Activated T-cell treated with anti-CD3 and anti-CD28 coated beads, Interleukin-2, amount 50 U/mL, for 1 hour (primary cell): ENCODE results near the gene FLCN.

Source experiments
- DNase-seq: peaks from one replicate; pipeline ENCODE4 v3.0.0-alpha.2; 2020

Gene FLCN

DNA sequence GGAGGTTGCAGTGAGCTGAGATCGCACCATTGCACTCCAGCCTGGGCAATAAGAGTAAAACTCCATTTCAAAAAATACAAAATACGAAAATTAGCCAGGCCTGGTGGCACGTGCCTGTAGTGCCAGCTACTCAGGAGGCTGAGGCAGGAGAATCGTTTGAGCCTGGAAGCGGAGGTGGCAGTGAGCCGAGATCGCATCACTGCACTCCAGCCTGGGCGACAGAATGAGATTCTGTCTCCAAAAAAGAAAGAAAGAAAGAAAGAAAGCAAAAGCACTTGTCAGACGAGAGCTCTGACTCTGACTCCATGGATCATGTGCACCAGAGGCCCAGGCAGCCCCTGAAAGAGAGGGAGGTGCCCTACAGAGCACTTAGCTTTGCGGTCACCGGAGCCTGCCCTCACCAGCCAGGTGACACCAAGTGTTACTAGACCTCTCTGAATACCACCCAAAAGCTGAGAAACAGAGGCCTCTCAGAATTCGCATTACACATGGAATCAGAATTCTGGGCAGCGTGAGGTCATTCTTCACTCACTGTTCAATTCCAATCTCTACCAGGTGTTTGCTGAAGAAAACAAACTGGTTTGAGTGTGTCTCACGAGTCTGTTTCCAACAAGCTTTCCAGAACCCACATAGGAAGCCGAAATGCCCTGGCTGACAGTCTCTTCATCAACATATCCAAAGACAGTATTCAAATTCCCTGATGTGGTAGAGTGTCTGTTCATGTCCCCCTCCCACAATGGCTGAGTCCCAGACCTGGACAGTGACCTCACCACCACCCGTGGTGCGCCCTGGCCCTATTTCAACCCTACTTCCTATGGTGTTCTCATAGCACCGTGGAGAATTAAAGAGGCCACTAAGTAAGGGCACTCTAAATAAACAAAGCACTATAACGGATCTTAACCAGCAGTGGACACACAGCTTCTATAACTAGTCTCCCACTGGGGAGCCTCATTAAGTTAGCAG lies 1.5 kb downstream of the FLCN start:
- DNase-seq, result no peak

DNA sequence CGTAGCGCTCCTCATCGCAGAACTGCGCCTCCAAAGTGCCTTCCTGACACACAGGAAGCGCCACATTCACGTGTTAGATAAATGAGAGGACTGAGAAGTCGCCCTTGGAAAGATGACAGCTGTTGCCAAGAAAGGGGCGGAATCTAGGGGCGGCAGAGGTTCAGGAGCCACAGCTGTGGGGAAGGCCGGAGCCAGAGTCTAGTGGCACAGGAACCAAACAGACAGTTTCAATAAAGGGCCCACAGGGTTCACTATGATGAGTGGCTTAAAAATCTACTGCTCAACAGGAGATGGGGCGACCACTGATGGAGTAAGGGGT lies 4.7 kb downstream of the FLCN start:
- DNase-seq, result no peak

DNA sequence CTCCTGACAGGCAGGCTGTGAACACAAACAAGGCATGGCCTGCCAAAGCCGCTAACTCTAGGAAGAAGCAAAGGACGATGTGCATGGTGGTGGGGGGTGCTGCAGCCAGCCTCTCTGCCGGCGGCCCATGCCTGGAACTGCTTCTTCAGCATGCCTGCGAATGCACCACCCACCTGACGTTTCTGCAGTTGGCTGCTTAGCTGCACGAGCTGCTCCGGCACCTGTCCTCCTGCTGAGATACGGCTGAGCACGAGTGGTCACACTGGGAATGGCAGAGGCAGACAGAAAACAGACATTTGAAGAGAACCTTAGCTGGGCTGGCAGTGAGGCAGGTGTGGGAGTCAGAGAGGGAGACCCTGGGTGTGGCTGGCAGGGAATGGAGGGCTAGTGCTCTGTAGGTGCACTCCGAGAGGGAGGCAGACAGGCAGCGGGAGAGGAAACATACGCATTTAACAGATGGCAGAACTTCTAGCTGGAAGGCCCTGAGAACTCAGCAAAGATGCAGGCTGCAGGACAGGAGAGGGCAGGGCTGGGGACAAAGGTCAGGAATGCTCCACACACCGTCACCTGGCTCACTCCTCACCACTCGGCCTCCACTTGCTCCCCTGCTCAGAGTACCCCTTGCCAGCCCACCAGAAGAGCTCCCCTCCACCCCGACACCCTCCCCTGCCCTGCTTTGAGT lies 5.2 kb downstream of the FLCN start:
- no peak for DNase-seq

DNA sequence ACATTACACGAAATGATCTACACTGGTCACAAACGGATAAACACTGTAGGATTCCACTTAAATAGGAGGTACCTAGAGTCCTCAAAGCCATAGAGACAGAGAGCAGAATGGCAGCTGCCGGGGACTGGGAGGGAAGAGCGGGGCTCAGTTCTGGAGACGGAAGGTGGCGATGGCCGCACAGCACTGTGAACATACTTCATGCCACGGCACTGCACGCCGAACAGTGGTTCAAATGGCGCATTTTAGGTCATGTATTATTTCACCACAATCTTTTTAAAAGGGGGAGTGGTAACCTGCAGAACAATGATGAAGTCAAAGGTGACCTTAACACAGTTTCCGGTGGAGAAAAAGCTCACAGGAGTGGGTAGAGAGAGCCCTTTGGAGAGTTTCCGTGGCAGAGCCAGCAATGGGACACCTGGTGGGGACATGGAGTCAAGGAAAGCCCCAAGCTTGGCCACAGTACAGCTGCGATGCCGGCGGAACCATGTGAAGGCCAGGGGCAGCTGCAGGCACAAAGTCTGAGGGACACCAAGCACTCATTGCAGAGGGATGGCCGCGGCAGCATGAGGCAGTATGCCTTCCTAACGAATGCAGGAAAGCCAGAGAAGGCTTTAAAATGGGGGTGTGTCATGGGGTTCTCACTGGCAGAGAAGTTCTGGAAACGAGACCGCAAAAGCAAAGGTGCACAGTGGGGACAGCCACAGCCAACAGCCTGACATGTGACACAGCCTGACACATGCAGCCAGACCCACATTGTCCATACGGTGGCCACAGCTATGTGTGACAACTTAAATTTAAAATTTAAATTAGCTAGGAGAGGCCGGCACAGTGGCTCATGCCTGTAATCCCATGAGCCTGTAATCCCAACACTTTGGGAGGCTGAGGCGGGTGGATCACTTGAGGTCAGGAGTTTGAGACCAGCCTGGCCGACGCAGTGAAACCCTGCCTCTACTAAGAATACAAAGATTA lies 7.3 kb downstream of the FLCN start:
- DNase-seq, result no peak

DNA sequence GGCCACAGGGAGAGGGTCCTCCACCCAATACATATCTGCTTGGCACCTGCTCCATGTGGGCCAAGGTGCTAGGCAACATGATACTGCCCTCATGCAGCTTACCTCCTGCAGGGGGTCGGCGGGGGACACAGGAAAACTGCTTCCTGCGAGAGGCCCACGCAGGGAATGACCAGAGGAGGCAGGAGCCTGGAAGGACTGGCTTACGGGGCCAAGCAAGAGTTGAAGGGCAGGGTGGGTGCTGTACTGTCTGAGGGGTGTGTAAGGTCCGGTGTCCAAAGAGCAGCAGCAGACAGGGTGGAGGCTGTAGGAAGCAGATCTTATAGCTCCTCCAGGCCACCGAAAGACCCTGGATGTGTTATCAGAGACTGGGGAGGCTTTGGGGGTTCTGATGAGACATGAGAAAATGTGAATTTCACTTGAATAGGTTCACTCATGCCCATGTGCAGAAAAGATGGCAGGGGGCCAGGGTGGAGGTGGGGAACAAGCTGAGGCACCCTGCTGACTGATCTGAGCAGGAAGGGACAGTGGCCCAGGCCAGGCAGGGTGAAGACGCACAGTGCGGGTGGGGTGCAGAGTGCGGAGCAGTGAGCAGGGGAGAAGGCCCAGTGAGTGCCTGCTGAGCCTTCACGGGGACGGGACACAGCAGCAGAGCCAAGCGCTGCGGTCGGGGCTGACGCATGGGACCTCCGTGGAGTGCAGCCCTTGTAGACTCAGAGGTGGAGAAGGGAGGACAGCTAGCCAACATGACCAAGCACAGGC lies 8.3 kb downstream of the FLCN start:
- DNase-seq, result no peak

DNA sequence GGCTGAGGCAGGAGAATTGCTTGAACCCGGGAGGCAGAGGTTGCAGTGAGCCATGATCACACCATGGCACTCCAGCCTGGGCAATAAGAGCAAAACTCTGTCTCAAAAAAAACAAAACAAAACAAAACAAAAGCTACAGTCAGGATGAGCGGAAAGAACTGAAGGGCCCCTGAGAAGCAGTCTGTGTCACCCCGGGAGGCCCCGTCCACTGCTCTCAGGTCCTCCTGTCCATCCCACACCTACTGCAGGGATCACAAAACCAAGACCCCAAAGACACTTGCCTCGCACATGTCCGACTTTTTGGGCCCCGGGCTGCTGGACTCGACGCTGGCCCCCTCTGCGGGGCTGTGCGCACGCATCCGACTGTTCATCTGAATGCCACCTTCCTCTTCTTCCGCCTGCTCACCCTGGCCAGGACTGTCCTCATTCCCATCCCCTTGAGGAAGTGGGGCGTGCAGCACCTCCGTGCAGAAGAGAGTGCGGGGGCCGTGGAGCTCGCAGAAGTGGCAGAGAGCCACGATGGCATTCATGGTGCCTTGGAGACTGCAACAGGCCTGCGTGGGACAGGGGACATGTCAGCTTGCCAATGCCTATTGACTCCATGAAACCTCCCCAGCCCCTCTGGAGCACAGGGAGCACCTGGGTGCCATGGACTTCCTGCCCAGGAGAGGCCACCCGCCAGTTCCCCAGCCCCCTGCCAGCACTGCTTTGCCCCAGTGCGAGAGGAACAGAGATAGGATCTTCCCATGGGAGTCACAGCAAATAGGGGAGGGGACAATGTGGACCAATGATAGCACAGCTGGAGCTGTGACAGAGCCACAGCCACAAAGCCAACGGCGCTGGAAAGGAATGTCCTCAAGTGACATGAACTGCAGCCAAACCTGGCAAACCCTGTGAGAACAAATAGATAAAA lies 9.1 kb downstream of the FLCN start:
- no peak for DNase-seq

DNA sequence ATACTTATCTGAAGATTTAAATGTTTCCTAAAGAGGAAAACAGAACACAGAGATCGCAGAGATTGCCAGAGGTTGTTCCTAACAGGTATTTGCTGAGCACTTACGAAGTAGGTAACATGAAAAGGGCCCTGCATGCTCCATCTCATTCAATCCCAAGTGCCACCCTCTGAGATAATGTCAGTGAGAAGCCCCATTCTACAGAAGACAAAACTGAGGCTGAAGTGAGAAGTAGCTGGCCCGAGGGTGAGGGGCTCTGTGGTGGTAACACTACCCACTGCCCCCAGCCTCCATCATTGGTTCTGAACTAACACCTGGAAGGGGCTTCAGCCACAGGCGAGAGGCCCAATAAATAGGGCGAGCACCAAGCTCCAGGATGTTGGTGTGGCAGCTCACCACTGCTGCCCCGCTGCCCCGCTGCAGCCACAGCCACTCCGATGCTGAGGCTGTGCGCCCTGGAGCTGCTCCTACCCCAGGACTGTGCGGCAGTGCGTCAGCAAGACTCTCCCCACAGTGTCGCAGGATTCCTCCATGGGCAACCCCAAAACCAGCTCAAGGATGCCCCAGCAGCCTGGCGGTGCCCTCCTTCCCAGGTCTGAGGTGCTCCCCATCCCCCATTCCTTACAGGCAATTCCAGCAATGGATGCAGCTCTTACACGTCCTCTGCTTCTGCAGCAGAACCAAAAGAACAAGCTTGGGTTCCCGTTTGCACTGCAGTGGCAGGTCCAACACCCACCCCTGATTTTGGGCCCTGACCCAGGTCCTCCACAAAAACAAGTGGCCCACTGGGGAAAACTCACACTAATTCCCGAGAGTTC lies 10.3 kb downstream of the FLCN start:
- DNase-seq, result no peak

DNA sequence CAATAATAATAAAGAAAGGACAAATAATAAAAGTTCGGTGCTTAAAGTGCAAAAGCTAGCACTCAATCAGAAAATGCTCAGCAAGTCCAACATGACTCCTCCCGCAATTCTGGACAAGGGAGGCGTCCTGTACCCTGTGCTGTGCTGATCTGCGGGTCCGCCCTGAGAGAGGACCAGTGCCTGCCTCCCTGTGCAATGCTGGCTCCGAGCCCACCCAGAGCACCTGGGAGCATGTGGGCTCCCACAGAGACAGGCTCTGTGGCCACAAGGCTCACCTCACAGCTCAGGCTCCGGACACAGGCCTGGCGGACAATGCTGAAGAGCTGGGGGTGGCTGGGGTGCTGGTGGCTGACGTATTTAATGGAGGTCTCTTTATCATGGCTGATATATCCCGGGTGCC lies 11.1 kb downstream of the FLCN start:
- DNase-seq, result no peak

DNA sequence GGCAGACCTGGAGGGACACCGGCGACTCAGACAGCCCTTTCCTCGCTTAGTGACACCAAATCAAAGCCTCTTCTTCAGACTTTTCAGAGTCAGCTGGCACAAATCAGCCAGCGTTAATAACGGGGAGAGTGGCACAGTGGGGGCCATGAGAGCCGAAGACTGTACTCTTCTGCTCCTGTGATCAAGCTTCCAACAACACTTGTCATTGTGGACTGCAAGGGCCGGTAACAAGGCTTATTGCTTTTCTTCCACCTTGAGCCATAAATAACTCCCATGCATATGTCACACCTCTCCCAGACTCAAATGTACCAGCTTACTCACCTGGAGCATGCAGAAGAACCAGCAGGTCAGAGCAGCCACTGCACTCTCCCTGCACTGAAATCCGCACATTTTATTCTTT lies 12.8 kb downstream of the FLCN start:
- no peak for DNase-seq

DNA sequence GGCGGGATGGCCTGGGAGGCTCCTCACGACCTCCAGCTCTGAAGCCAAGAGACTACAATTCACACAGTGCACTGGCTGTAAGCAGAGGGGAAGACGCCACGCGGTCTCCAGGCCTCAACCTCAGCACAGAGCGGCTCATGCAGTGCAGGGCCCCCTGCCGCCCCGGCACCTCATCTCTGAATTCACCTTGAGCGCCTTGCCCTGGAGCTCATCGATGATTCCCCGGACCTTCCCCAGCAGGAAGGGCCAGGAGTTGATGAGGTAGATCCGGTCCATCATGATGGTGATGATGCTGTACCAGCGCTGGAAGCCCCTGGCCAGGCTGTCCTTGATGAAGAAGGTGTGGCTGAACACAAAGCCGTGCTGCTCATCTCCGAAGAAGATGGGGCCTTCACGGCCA lies 13.2 kb downstream of the FLCN start:
- DNase-seq, result no peak

DNA sequence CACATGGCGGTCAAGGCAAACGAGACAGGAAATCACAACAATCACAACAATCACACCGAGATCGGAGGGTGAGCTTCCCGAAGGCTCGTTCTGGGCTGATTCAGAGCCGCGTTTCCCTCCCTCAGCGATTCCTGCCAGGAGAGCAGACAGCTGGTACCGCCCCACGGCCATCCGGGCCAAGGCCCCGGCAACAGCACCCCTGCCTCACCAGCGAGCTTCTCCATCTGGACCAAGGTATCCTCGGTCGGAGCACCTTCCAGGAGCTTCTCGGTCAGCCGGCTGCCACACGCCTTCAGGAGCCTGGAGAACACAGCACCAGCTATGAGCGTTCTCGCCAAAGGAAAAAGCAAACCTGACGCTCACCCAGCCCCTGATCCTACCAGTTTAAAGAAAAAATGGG lies 15.6 kb downstream of the FLCN start:
- DNase-seq, result no peak

DNA sequence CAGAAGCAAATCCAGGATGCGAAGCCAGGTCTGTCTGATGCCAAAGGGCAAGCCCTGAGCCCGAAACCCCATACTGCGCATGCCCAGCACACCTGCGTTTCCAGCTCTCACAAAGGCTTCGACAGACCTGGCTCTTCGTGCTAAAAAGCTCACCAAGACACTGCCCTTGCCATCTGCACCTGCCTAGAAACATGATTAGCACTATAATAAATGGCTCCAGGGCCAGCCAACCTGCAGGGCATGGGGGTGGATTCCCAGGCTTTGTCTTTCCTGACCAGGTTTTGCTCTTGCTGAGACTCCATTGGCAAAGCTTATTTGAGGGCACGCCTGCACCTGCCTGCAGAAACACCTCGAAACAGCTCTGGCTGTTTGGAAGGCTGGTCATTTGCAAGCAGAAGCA lies 16.4 kb downstream of the FLCN start:
- DNase-seq, result no peak

DNA sequence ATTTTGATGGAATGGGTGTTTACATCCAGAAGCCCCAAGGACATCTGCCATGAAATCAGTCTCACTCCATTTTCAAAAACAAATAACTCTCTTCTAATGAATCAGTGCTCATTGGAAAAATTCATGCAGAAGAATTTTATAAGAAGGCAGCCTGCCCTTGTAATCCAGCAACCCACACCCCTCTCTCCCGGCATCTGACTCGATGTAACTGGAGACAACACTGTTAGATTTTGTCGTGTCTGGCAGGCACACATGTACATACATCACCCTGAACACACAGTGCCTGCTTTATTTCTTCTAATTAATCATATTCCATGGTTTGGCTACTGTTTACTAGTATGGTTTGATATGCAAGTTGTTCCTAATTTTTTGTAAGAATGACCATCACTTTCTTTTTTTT lies 19.0 kb downstream of the FLCN start:
- DNase-seq, result no peak

DNA sequence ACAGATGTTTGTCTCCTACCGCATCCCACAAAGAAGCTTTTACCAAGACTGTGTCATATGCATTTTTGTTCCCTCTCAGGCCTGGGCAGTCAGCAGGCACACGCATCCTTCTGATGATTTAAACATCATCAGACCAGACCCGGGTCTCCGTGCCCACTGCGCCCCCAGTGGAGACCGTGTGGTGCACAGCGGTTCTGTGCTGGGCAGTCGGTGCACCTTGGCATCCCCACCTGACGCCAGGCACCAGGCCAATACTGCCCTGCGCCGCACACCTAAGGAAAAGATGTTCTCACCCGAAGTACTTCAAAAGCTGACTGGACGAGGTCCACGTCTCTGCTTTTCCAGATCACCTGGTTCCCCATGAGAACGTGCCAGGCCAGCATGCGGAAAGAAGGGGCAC lies 20.2 kb downstream of the FLCN start:
- DNase-seq, result no peak

DNA sequence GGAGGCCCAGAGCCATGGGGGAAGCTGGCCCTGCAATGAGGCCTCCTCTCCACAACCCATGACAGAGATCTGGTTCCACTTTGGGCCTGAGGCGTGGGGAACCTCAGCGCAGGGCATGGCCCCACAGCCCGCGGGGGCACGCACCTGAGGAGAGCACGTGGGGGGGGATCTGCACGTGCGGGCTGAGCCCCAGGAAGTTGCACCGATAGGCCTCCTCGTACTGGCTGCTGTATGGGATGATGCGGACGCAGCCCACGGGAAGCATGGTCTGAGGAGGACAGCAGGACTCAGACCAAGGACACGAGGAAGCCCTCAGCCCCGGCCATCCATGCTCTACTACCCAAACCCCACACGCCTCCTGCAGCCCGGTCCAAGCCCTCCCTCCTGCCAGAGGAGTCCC lies 20.7 kb downstream of the FLCN start:
- DNase-seq, result no peak

DNA sequence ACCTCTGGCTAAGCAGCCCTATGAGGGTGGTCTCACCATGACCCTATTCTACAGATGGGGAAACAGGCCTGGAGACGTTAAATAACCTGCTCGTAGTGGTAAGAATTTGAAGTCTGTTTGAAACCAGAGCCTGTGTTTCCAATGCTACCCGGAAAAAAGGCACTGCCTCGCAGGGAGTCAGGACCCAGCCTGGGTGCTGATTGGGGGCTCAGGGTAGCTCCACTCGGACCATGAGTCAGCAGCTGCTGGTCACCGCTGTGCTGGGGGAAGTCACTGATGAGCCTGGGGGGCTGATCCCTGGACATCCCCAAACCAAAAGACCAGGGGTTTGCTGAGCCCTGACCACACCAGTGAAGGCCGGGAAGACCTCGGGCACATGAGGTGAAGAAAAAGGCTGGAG lies 21.4 kb downstream of the FLCN start:
- no peak for DNase-seq

DNA sequence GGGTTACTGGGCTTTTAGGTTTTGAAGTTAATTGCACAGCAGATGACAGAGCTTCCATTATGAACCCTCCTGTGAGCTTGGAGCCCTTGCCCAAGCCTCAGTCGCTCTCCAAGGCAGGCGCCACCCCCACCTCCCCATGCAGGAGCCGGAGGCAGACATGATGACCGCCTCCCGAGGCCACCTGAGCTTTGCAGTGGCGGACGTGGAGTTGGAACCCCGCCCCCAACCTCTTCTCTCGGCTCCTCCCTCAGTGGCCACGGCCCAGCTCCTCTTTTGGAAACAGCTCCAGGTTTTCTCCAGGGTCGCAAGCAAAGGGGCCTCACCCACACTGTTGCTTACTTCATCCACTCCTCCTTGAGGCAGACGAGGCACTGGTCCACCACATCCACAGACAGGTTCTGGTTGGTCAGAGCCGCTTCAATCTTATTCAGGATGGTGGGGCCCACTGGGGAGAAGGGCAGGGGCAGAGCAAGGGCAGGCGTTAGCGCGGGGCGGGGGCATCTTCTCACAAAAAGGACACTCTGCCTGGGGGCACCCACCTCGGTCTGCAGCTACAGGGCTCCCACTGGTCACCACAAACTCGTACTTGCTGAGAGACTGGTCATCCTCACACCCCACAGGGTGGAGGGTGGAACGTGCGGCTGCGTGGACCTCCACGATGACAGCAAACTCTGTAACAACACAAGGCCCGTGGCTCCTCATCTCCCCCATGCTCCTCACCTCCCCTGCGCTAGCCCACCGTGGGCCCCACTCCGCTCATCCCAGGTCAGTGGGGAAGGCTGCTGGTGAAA lies 22.1 kb downstream of the FLCN start:
- no peak for DNase-seq

DNA sequence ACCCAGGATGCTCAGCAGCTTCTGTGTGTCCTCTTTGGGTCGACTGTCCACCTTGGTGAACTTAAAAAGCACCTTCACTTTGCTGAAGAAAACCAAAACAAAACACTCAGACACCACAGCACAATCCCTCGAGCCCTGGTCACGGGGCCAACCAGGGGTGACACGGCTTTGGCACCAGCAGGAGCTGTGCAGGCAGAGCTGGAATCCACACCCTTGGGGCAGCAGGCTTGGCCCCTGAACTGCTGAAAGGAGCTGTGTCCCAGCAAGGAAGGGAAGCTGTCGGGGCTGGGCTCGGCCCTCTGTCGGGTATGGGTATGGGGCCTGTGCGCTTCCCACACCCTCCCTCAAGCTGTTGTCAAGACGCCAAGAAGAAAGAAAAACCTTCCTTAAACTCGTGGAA lies 23.2 kb downstream of the FLCN start:
- DNase-seq, result no peak

DNA sequence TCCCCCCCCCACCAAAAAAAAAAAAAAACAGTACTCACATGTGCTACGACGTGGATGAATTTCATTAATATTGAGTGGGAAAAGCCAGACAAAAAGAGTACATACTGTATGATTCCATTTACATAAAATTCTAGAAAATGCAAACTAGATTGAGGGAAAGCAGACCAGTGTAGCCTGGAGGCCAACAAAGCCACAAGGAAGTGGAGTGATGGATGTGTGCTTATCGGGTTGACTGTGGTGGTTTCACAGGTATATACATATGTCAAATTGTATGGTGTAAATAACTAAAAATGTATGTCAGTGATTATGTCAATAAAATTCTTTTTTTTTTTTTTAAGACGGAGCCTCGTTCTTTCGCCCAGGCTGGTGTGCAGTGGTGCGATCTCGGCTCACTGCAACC lies 29.0 kb downstream of the FLCN start:
- DNase-seq, result no peak

DNA sequence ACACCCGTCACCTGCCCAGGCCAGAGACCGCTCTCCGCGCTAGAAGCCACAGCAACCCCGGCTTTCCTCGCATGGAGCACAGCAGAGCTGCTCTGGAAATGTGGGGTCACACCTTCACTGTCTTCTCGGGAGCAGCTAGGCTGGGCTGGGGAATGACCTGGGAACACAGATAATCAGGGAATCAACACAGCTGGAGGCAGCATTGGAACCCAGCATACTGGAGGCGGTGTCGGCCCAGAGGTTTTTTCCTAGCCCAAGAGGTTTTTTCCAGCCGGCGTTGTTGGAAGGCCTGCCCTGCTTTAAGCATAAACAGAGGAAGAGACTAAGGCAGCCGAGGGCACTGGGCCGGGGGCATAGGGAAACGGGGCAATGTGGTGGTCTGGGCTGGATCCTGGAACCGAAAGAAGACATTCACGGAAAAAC lies 30.0 kb downstream of the FLCN start:
- DNase-seq, result no peak
